ENCODE results near the gene SULT4A1.

SULT4A1 gene

DNA sequence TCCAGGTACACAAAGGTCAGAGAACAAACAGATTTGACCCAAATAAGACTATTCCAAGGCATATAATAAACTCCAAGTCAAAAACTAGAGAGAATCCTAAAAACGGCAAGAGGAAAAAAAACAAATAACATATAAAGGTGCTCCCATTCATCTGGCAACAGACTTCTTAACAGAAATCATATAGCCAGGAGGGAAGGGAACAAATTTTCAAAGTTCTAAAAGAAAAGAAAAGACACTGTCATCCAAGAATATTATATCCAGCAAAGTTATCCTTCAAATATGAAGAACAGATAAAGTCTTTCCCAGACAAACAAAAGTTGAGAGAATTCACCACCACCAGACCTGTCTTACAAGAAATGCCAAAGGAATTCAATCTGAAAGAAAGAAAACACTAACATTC, 61.3 kb downstream of the SULT4A1 start:
- DNase-seq (ENCODE audit: low spot score), result no peak
- no peak for TF ChIP-seq CTCF (IDR thresholded peaks at IDR 0.05; ENCODE audit: extremely low read depth, insufficient read depth, missing control alignments)
- in situ Hi-C loops (cut with MboI; ENCODE audit: low pct_unique_long_range_greater_than_20kb, low sequenced_read_pairs, unreplicated experiment), result no loop called here

GRCh38 chr22:43798492-43798891, 63.8 kb downstream of the SULT4A1 start:
- DNase-seq (ENCODE audit: low spot score), result peak; percentile 55
- in situ Hi-C loops (cut with MboI; ENCODE audit: low pct_unique_long_range_greater_than_20kb, low sequenced_read_pairs, unreplicated experiment), result no loop called here
- TF ChIP-seq CTCF (IDR thresholded peaks at IDR 0.05; ENCODE audit: extremely low read depth, insufficient read depth, missing control alignments), result no peak

- no peak for DNase-seq (ENCODE audit: low spot score)
These were observed 65.7 kb downstream of the SULT4A1 start for GRCh38 chr22:43796567-43796966.

DNA sequence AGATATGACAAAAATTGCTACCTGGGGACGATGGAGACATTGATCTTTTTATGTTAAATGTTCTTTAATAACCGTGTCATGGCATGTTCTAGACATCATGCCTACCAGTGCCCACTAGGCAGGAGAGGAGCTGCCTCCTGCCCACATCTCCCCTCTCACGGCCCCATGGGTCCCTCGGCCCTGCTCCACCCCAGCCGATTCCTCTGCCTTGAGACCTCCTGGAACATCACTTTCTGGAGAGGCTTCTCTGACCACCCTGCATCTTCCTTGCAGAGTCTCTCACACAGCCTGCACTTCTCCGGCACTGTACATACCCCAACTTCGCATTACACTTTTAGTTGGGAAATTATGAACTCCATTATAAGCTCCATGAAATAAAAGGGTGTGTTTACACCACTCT, 67.0 kb downstream of the SULT4A1 start:
- no peak for TF ChIP-seq CTCF (IDR thresholded peaks at IDR 0.05; ENCODE audit: extremely low read depth, insufficient read depth, missing control alignments)
- DNase-seq (ENCODE audit: low spot score), result no peak
- in situ Hi-C loops (cut with MboI; ENCODE audit: low pct_unique_long_range_greater_than_20kb, low sequenced_read_pairs, unreplicated experiment), result no loop called here

More at GRCh38 chr22:43796567-43796966, 65.7 kb downstream of the SULT4A1 start:
- in situ Hi-C loops (cut with MboI; ENCODE audit: low pct_unique_long_range_greater_than_20kb, low sequenced_read_pairs, unreplicated experiment), result no loop called here
- peak; percentile 24 for TF ChIP-seq CTCF (IDR thresholded peaks at IDR 0.05; ENCODE audit: extremely low read depth, insufficient read depth, missing control alignments)

- no peak for TF ChIP-seq CTCF (IDR thresholded peaks at IDR 0.05; ENCODE audit: extremely low read depth, insufficient read depth, missing control alignments)
- no peak for DNase-seq (ENCODE audit: low spot score)
- in situ Hi-C loops (cut with MboI; ENCODE audit: low pct_unique_long_range_greater_than_20kb, low sequenced_read_pairs, unreplicated experiment), result no loop called here
These were observed 69.4 kb downstream of the SULT4A1 start for GRCh38 chr22:43792905-43793304.

DNA sequence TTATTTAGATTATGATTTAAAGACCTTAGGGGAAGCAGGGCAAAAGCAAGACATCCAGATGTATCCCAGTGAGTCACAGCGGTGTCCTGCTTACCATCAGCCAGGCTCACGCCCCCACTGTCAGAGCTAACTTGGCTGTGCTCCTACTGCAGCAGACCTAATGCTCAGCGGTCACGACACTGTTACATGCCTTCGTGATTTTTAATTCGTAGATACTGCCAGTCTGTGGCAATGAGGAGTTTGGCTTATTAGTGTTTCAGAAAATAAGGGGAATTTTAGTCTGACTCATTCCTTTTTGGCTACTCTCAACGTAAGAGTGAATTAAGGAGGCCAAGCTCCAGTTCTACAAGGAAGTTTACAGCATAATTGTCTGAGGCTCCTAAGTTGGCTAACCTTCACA, 72.9 kb downstream of the SULT4A1 start:
- no peak for TF ChIP-seq CTCF (IDR thresholded peaks at IDR 0.05; ENCODE audit: extremely low read depth, insufficient read depth, missing control alignments)
- no peak for DNase-seq (ENCODE audit: low spot score)
- in situ Hi-C loops (cut with MboI; ENCODE audit: low pct_unique_long_range_greater_than_20kb, low sequenced_read_pairs, unreplicated experiment), result no loop called here

DNA sequence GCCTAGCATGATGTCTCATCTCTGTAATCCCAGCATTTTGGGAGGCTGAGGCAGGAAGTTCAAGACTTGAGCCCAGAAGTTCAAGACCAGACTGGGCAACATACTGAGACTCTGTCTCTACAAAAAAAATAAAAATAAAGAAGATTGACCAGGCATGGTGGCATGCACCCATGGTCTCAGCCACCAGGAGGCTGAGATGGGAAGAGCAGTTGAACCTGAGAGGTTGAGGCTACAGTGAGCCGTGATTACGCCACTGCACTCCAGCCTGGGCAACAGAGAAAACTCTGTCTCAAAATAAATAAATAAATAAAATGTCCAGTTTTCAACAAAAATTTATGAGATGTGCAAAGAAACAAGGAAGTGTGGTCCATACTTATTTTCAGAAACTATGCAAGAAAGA, 78.5 kb downstream of the SULT4A1 start:
- no peak for DNase-seq (ENCODE audit: low spot score)
- in situ Hi-C loops (cut with MboI; ENCODE audit: low pct_unique_long_range_greater_than_20kb, low sequenced_read_pairs, unreplicated experiment), result no loop called here
- TF ChIP-seq CTCF (IDR thresholded peaks at IDR 0.05; ENCODE audit: extremely low read depth, insufficient read depth, missing control alignments), result no peak

Measured in GM13977 (cell line).